GM23338 (cell line): ENCODE measurements around the gene DNM1L. TPM values are rescaled to one million over a fixed set of nuclear protein-coding genes. Genes with fewer than 3 reads are reported as not detected.

Experiments
- ATAC-seq: fragments of 200-7000 bp; cut with Tn5 transposase; 3 replicates; pipeline ENCODE4 v1.9.1; 2020
- DNase-seq: peaks from one replicate; pipeline ENCODE4 v3.0.0-alpha.2; 2015; ENCODE audit warnings: low spot score
- H2AFZ ChIP-seq: fragments of 200-600 bp; sonication (generic); 2 replicates; pipeline ENCODE4 v1.8.0; 2016; ENCODE audit warnings: antibody characterized with exemption, mild to moderate bottlenecking, moderate library complexity
- H3F3A ChIP-seq: fragments of 200-600 bp; sonication (generic); replicated peaks from 2 replicates; pipeline ENCODE4 v1.8.0; 2017; ENCODE audit warnings: antibody characterized with exemption, mixed run types, low read depth
- H3K27ac ChIP-seq: fragments of 200-600 bp; sonication (generic); 2 replicates; pipeline ENCODE4 v1.6.1; 2016; ENCODE audit warnings: low read depth
- H3K27me3 ChIP-seq: fragments of 200-600 bp; sonication (generic); 2 replicates; pipeline ENCODE4 v1.8.0; 2016; ENCODE audit warnings: mild to moderate bottlenecking, mixed run types, moderate library complexity; ENCODE audit not compliant: insufficient read depth
- H3K36me3 ChIP-seq: fragments of 200-600 bp; sonication (generic); 2 replicates; pipeline ENCODE4 v1.8.0; 2016; ENCODE audit warnings: mild to moderate bottlenecking; ENCODE audit not compliant: insufficient read depth
- H3K4me1 ChIP-seq: fragments of 200-600 bp; sonication (generic); 2 replicates; pipeline ENCODE4 v1.8.0; 2016; ENCODE audit warnings: mild to moderate bottlenecking, moderate library complexity; ENCODE audit not compliant: insufficient read depth
- H3K4me2 ChIP-seq: fragments of 200-600 bp; sonication (generic); 2 replicates; pipeline ENCODE4 v1.7.1; 2017; ENCODE audit warnings: mixed run types
- H3K4me3 ChIP-seq: fragments of 200-600 bp; sonication (generic); 2 replicates; pipeline ENCODE4 v1.6.1; 2016; ENCODE audit warnings: mixed run types
- H3K79me2 ChIP-seq: fragments of 200-600 bp; sonication (generic); replicated peaks from 2 replicates; pipeline ENCODE4 v1.8.0; 2017; ENCODE audit warnings: mild to moderate bottlenecking; ENCODE audit not compliant: insufficient read depth
- H3K9me2 ChIP-seq: fragments of 200-600 bp; sonication (generic); 2 replicates; pipeline ENCODE4 v1.8.0; 2017; ENCODE audit not compliant: insufficient read depth
- H4K20me1 ChIP-seq: fragments of 200-600 bp; sonication (generic); replicated peaks from 2 replicates; pipeline ENCODE4 v1.8.0; 2017; ENCODE audit warnings: mild to moderate bottlenecking; ENCODE audit not compliant: insufficient read depth
- H3K27ac Mint-ChIP-seq: 2 replicates; pipeline ENCODE4 v1.8.0; 2020; ENCODE audit warnings: inconsistent platforms, mild to moderate bottlenecking, moderate library complexity, mixed read lengths
- H3K27me3 Mint-ChIP-seq: 3 replicates; pipeline ENCODE4 v1.8.0; 2022; ENCODE audit warnings: low read depth, mild to moderate bottlenecking, moderate library complexity, mixed read lengths, inconsistent platforms; ENCODE audit not compliant: insufficient read depth, poor library complexity
- H3K36me3 Mint-ChIP-seq: 3 replicates; pipeline ENCODE4 v1.8.0; 2021; ENCODE audit warnings: low read depth, mild to moderate bottlenecking, inconsistent platforms, moderate library complexity, mixed read lengths
- H3K4me1 Mint-ChIP-seq: 3 replicates; pipeline ENCODE4 v1.8.0; 2020; ENCODE audit warnings: mild to moderate bottlenecking, inconsistent platforms, mixed read lengths
- H3K4me3 Mint-ChIP-seq: 3 replicates; pipeline ENCODE4 v1.8.0; 2021; ENCODE audit warnings: moderate library complexity, mild to moderate bottlenecking, inconsistent platforms, mixed read lengths
- H3K9me3 Mint-ChIP-seq: 3 replicates; pipeline ENCODE4 v1.8.0; 2020; ENCODE audit warnings: moderate library complexity, mild to moderate bottlenecking, inconsistent platforms, mixed read lengths
- CTCF ChIP-seq, 2 experiments: fragments of 200-600 bp in 1 of 2; sonication (generic) in 1 of 2; conservative IDR thresholded peaks; 2 replicates each; pipeline versions ENCODE4 v1.5.1 to v1.6.1; 2016 to 2017; ENCODE audit warnings: antibody characterized with exemption in 2 of 2, low read depth in 2 of 2, mild to moderate bottlenecking in 2 of 2, moderate library complexity in 1 of 2
- ETS1 ChIP-seq: IDR thresholded peaks from 2 replicates; pipeline ENCODE4 v1.6.1; 2016; ENCODE audit warnings: antibody characterized with exemption
- EZH2 ChIP-seq: fragments of 200-600 bp; sonication (generic); IDR thresholded peaks from one replicate; pipeline ENCODE4 v1.8.0; 2017; ENCODE audit warnings: antibody characterized with exemption, mild to moderate bottlenecking, low read depth; ENCODE audit not compliant: unreplicated experiment
- EZH2phosphoT487 ChIP-seq: fragments of 200-600 bp; sonication (generic); IDR thresholded peaks from one replicate; pipeline ENCODE4 v1.8.1; 2018; ENCODE audit warnings: antibody characterized with exemption; ENCODE audit not compliant: unreplicated experiment
- JUNB ChIP-seq: IDR thresholded peaks from one replicate; pipeline ENCODE4 v1.6.1; 2016; ENCODE audit warnings: antibody characterized with exemption; ENCODE audit not compliant: unreplicated experiment
- NANOG ChIP-seq: IDR thresholded peaks from 2 replicates; pipeline ENCODE4 v1.6.1; 2016; ENCODE audit warnings: antibody characterized with exemption, borderline replicate concordance
- REST ChIP-seq: IDR thresholded peaks from one replicate; pipeline ENCODE4 v1.6.1; 2018; ENCODE audit warnings: antibody characterized with exemption; ENCODE audit not compliant: unreplicated experiment
- STAT1 ChIP-seq: IDR thresholded peaks from one replicate; pipeline ENCODE4 v1.6.1; 2016; ENCODE audit warnings: antibody characterized with exemption; ENCODE audit not compliant: unreplicated experiment
- ZNF114 ChIP-seq: fragments of 250-450 bp; sonication (Bioruptor Pico); IDR thresholded peaks from 2 replicates; pipeline ENCODE4 v1.5.0; 2020; ENCODE audit warnings: mild to moderate bottlenecking, moderate library complexity
- ZNF331 ChIP-seq: fragments of 250-450 bp; sonication (Bioruptor Pico); IDR thresholded peaks from 2 replicates; pipeline ENCODE4 v1.5.0; 2020; ENCODE audit warnings: low read depth, mild to moderate bottlenecking, moderate library complexity
- ZNF462 ChIP-seq: fragments of 250-450 bp; sonication (Bioruptor Pico); IDR thresholded peaks from 2 replicates; pipeline ENCODE4 v1.5.0; 2020; ENCODE audit warnings: mild to moderate bottlenecking, moderate library complexity
- polyA plus RNA-seq: library from polyadenylated mRNA; unstranded; fragments of >200 nt; fragmentation: Nextera tagmentation; extraction: Ambion mirVana; gene quantifications from 2 replicates; pipeline ENCODE4 v1.2.1, GENCODE V29; 2016
- total RNA-seq: library from RNA; depleted of rRNA; stranded (reverse); fragments of >200 nt; shearing (Covaris generic); gene quantifications from 2 replicates; pipeline ENCODE4 v1.2.3, GENCODE V29; 2014

The DNM1L gene
- total and polyA plus RNA-seq, 2 experiments from 2014 or later: 72.2 to 94.8 TPM

GRCh38 chr12:32743264-32743663 lies 64.2 kb downstream of the DNM1L start (continued):
- TF ChIP-seq ZNF462 (CRISPR knock-in tag) (no peak), ZNF331 (no peak), ZNF114 (CRISPR knock-in tag) (no peak)

GRCh38 chr12:32753605-32754004 lies 74.5 kb downstream of the DNM1L start:
- Histone ChIP-seq H3K27me3 (no peaks in the 10 kb centered on the region), H2AFZ (no peak overlapping the region), H3F3A (no peaks in the 10 kb centered on the region; the same call in 1 of the 2 replicates), H3K27ac (no peak overlapping the region), H3K4me3 (peak overlapping the region; percentile 65), H3K4me1 (peaks cover 8% of the 10 kb centered on the region), H3K9me2 (no peaks in the 10 kb centered on the region), H4K20me1 (0 out of 2 replicates have a peak, but pooled peaks cover 3% of the 10 kb centered on the region), H3K4me2 (peak overlapping the region; percentile 87), H3K79me2 (peaks cover 24% of the 10 kb centered on the region), H3K36me3 (peaks cover 38% of the 10 kb centered on the region)
- Mint-ChIP-seq H3K4me1 (peaks cover 13% of the 10 kb centered on the region; the same call in 2 of the 3 replicates), H3K27ac (no peak overlapping the region), H3K36me3 (peaks cover 55% of the 10 kb centered on the region), H3K27me3 (no peaks in the 10 kb centered on the region), H3K9me3 (no peaks in the 10 kb centered on the region), H3K4me3 (peak overlapping the region; percentile 91)
- DNase-seq: no peak
- ATAC-seq: no peak
- TF ChIP-seq ETS1: no peak
- TF ChIP-seq JUNB: no peak
- TF ChIP-seq EZH2: no peak
- no peak for TF ChIP-seq CTCF (conservative IDR thresholded peaks at IDR 0.05; ENCODE audit: low read depth in 2 of 2)
- no peak for TF ChIP-seq NANOG
- TF ChIP-seq STAT1: no peak
- TF ChIP-seq REST: no peak
- TF ChIP-seq EZH2phosphoT487: no peak
- no peak for TF ChIP-seq ZNF331
- no peak for TF ChIP-seq ZNF114 (CRISPR knock-in tag)
